Measurements from ENCODE around the gene COX11. TPM values are rescaled to one million over a fixed set of nuclear protein-coding genes. Genes with fewer than 3 reads are reported as not detected.

COX11 gene
- total RNA-seq, 1 experiment from 2014 or later = 79.6 TPM

DNA sequence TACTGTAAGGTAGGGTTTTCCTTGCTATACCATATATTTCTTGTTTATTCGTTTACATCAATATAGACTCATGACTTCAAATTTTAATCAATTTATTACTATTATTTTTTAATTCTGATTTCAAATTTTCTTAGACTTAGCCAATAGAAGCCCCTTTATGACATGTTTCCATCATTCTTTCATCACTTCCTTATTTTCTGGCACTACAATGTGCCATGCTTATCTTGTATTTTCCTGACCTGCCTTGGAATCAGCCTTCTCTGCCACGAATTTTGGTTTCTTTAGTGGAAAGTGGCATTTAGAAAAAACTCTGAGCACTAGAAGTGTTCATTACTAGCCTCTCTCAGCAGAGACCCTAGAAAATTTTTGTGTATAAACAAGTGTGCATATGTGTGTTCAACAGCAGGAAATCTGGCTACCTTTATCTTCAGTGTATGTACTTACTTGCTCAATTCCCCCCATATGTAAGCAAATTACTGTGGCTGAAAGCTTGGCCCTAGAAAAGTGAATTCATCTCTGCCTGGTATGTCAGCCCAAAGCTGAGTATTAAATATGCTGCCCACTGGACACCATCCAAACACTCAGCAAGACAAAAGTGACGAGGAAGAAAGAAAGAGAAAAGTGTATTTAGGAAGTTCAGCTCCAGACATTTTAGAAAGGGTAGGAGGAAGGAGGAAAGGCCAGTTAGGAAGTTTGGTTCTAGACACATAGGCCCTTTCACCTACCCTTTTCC is 4.1 kb upstream of the COX11 start:
- Histone ChIP-seq H3K27me3 (no peaks in the 10 kb centered on the region), H3K36me3 (no peaks in the 10 kb centered on the region)
- no peak for DNase-seq

DNA sequence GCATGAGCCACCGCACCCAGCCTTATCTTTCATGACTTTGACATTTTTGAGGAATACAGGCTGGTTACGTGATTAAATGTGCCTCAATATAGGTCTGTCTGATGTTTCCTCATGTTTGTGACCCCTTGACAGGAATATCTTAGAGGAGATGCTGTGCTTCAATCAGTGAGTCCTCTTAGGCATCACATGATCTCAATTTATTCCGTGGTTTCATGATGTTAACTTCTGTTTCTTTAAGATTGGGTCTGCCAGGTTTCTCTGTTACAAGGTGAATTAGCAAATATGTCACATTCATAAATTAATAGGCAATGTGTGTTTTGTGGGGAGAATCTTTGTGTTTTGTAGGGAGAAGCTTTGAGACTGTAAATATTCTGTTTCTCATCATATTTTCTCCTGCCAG is 3.4 kb upstream of the COX11 start:
- H3K27me3 ChIP-seq = no peaks in the 10 kb centered on the region
- H3K36me3 ChIP-seq = no peaks in the 10 kb centered on the region
- H3K9me3 ChIP-seq = no peaks in the 10 kb centered on the region
- no peak for DNase-seq
- no peak overlapping the region for H3K4me3 ChIP-seq

More for the DNA sequence above, 4.1 kb upstream of the COX11 start:
- H3K4me3 ChIP-seq = no peak overlapping the region
- H3K9me3 ChIP-seq = no peaks in the 10 kb centered on the region

DNA sequence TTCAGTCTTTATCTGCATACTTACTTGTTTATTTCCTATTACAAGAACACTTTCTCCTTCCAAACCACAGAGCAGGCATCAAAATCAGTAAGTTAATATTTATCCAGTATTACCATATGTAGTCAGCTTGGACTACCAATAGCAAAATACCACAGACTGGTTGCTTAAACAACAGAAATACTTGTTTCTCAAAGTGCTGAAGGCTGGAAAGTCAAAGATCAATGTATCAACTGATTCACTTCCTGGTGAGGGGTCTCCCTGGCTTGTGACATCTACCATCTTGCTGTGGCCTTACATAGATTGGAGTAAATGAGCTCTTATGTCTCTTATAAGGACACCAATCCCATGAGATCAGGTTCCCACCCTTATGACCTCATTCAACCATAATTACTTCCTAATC is 2.7 kb upstream of the COX11 start:
- H3K4me3 ChIP-seq = no peak overlapping the region
- no peak for DNase-seq
- peaks cover 5% of the 10 kb centered on the region for H3K36me3 ChIP-seq
- no peaks in the 10 kb centered on the region for H3K27me3 ChIP-seq
- no peaks in the 10 kb centered on the region for H3K9me3 ChIP-seq

DNA sequence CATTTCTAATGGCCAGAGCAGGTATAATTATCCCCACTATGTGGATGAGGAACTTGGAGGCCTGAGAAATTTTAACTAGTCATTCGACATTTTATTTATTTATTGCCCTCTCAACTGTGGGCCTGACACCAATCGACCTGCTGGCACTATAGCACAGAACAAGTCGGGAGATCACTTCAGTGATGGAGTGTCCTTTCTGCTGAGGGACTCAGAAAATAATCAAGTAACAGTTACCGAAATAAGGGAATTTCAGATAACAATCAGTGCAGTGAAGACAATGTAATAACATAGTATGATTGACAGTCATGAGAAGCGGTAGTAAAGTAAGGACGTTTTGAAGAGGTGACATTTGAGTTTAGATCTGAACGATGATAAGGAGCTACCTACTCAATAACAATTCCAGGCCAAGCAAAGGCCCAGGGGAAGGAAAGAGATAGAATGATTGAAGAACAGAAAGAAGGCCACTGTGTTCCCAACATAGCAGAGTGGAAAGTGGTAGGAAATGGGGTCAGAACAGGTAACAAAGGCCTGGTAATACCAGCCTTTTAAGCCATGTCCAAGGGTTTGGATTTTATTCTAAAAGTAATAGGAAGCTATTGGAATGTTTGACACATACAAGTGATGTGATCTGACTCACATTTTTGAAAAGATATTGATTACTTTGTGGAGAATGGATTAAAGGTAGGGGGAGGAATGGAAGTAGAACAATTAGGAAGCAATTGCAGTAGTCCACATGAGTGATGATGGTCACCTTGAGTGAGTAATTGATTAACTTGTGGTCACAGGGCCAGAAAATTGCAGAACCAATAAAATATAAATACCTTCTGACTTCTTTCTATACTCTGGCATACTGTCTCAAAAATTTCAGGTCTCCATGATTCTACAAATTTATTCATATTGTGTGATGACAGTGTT is 1.5 kb upstream of the COX11 start:
- Histone ChIP-seq H3K36me3 (peaks cover 14% of the 10 kb centered on the region), H3K4me3 (peak overlapping the region; percentile 85), H3K9me3 (no peaks in the 10 kb centered on the region), H3K27me3 (no peaks in the 10 kb centered on the region)
- no peak for DNase-seq

DNA sequence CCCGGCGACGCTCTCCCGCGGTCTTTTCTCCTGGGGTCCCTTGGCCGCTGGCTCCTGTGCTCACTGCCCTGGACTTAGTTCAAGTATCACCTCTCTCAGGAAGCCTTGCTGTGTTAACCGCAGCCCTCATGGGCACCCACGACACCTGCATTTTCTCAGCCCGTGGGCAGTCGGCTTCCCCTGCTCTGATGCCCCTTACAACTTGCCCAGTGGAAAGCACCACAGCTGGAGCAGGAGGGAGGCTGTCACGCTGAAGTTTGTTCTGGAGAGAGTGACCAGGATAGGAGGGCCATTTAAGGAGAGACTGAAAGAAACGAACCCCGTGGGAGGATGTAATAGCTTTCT is 506 bp upstream of the COX11 start:
- Histone ChIP-seq H3K36me3 (peaks cover 24% of the 10 kb centered on the region), H3K9me3 (no peaks in the 10 kb centered on the region), H3K27me3 (no peaks in the 10 kb centered on the region), H3K4me3 (peak overlapping the region; percentile 85)
- no peak for DNase-seq

DNA sequence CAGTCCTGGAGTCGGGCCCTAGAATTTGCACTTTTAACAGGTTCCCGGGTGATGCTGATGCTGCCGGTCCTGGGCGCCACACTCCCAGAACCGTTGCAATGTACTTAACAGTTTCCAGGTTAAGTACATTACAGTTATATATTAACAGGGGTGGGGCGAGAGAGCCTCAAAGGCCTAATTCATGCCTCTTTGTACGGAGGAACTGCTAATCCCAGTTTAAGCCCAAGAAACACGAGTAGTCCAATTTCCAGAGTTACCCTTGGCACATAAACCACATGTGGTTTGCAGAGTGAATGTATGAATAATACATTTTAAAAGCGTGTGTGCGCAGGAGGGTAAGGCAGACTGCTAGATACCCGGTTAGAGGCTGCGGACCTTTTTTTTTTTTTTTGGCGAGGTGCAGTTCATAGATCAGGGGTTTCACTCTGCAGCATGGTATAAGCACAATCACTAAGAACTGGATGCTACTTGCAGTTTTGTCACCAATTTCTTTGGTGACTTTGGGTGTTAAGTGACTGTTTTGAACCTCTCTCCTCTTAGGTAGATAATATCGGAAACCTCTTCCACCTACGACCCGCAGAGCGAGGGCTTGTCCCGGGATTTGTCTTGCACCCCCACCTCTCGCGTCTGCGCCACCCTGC is 713 bp downstream of the COX11 start:
- H3K4me3 ChIP-seq = peak overlapping the region; percentile 85
- no peaks in the 10 kb centered on the region for H3K9me3 ChIP-seq
- no peaks in the 10 kb centered on the region for H3K27me3 ChIP-seq
- DNase-seq = peak; percentile 18
- peaks cover 36% of the 10 kb centered on the region for H3K36me3 ChIP-seq

DNA sequence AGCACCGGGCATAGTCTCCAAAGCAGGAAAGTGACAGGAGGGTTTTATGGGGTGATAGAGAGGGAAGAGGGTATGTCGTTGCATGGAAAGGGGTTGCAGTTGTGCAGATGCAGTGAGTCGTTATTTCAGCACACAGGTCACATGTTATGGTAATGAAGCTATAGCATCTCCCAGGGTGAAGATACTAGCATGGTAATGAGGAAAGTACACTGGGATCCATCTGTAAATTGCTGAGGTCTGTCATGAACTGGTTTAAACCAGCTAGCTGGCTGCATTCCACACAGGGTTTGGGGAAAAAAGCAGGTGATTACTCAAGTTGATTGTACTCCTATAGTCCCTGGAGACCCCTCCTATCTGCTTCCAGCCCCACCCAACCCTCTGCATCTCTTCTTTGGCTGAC is 11.7 kb downstream of the COX11 start:
- peaks cover 63% of the 10 kb centered on the region for H3K36me3 ChIP-seq
- DNase-seq = no peak
- no peak overlapping the region for H3K4me3 ChIP-seq
- H3K27me3 ChIP-seq = no peaks in the 10 kb centered on the region
- no peaks in the 10 kb centered on the region for H3K9me3 ChIP-seq

DNA sequence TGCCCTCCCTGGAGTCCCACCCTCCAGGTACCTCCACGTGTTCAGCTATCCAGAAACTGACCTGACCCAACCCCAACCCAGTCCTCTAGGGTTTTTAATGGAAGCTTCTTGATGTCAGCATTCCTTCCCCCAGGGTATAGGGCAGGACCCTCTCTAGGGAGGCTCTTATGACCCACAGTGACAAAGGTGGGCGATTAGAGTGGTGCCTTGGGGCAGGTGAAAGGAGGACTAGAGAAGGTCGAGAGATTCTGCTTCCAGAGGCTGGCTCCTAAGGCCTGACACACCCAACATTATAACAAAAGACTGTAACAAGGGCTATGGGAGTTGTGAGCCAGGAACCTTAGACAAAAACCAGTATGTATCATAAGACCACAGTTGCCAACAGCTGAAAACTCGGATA is 17.2 kb downstream of the COX11 start:
- Histone ChIP-seq H3K4me3 (no peak overlapping the region), H3K27me3 (no peaks in the 10 kb centered on the region), H3K36me3 (peaks cover 47% of the 10 kb centered on the region), H3K9me3 (no peaks in the 10 kb centered on the region)
- no peak for DNase-seq

DNA sequence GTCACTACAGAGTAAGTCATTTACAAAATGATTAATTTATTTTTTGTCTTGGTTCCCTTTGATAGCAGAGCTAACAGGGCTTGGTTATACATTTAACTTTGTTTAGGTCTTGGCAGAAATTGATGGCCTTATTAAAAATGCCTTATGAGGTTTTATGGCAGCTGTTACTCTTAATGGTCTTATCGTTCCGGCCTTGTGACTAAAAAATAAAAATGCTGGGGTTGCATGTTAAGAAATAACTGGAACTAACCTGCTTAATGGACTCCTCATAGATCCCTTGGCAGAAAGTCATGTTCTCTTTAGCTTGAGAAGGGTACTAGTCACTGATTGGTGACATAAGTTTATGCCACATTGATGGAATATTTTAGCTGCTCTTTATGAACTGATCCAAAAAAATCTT is 18.3 kb downstream of the COX11 start:
- Histone ChIP-seq H3K27me3 (no peaks in the 10 kb centered on the region), H3K36me3 (peaks cover 41% of the 10 kb centered on the region), H3K4me3 (no peak overlapping the region), H3K9me3 (no peaks in the 10 kb centered on the region)
- DNase-seq = no peak

DNA sequence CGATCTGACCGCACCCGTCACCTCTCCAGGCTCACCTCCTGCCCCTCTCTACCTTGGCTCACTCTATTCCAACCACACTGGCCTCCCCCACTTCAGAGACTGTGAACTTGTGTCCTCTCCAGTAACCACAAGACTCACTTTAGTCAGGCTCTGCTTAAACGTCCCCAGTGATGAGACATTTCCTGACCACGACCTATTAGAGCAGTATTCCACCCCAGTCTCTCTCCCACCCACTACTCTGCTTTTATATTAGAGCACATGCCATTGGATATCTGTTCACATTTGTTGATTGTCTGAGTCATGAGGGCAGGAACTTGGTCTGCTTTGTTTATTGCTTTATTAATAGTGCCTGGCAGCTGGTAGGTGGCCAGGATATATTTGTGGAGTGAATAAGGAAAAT is 20.1 kb downstream of the COX11 start:
- H3K4me3 ChIP-seq = no peak overlapping the region
- DNase-seq = peak; percentile 59
- H3K27me3 ChIP-seq = no peaks in the 10 kb centered on the region
- H3K36me3 ChIP-seq = peaks cover 32% of the 10 kb centered on the region
- no peaks in the 10 kb centered on the region for H3K9me3 ChIP-seq

DNA sequence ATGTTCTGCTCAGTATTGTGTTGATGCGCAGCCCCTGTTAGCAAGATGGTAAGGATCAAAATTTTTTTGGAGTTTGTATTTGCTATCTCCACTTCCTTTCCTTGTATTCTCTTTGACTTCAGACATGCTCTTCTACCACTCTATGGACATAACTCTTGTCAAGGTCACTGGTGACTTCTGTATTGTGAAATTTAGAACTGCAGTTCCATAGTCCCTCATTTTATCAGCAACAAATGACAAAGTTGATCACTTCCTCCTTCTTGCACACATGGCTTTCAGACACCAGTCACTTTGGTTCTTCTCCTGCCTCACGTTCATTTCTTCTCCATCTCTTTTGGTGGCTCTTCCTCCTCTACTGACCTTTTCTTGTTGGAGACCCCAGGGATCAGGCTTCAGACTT is 21.1 kb downstream of the COX11 start:
- no peak overlapping the region for H3K4me3 ChIP-seq
- H3K36me3 ChIP-seq = peaks cover 32% of the 10 kb centered on the region
- DNase-seq = no peak
- no peaks in the 10 kb centered on the region for H3K9me3 ChIP-seq
- H3K27me3 ChIP-seq = no peaks in the 10 kb centered on the region

DNA sequence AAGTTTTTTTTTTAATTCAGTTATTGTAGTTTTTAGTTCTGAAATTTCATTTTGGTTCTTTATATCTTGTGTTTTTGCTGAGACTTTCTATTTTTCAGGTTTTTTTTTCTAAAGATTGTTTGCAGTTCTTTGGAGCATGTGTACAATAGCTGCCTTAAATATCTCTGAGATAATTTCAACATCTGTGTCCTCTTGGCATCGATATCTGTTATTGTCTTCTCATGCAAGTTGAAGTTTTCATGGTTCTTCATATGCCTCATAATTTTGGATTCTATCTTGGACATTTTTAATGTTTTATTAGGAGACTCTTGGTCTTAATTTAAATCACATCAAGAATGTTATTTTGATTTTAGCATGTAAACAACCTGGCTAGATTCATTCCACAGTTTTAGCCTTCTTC is 22.8 kb downstream of the COX11 start:
- Histone ChIP-seq H3K27me3 (no peaks in the 10 kb centered on the region), H3K9me3 (no peaks in the 10 kb centered on the region), H3K36me3 (peaks cover 27% of the 10 kb centered on the region), H3K4me3 (no peak overlapping the region)
- no peak for DNase-seq

DNA sequence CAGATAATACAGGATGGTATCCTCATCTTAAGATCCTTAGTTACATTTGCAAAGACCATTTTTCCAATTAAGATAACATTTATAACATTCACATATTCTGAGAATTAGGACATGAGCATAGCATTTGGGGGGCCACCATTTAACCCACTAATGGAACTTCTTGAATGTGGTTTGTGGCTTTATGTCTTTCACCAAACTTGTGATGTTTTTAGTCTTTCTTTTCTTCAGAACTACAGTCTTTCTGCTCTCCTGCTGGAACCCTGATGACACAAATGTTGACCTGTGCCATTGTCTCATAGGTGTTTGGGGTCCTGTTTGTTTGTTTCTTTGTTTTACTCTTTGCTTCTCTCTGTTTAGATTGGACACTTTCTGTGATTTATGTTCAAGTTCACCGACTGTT is 23.2 kb downstream of the COX11 start:
- Histone ChIP-seq H3K9me3 (no peaks in the 10 kb centered on the region), H3K27me3 (no peaks in the 10 kb centered on the region)
- no peak for DNase-seq

DNA sequence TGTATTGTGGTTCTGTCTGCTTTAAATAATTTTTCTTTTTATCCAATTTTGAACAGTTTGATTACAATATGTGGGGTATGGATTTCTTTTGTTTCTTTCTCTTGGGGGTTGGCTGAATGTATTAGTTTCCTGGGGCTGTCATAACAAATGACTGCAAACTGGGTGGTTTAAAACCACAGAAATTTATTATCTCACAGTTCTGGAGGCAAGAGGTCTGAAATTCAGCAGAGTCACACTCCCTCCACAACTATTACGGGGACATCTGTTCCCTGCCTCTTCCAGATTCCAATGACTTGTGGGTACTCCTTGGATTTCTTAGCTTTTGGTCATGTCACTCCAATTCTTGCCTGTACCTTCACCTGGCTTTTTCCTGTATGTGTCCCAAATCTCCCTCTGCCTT is 23.7 kb downstream of the COX11 start:
- Histone ChIP-seq H3K4me3 (no peak overlapping the region), H3K36me3 (peaks cover 23% of the 10 kb centered on the region), H3K9me3 (no peaks in the 10 kb centered on the region), H3K27me3 (no peaks in the 10 kb centered on the region)
- no peak for DNase-seq

More for the DNA sequence above, 23.2 kb downstream of the COX11 start:
- H3K4me3 ChIP-seq = no peak overlapping the region
- H3K36me3 ChIP-seq = peaks cover 23% of the 10 kb centered on the region

DNA sequence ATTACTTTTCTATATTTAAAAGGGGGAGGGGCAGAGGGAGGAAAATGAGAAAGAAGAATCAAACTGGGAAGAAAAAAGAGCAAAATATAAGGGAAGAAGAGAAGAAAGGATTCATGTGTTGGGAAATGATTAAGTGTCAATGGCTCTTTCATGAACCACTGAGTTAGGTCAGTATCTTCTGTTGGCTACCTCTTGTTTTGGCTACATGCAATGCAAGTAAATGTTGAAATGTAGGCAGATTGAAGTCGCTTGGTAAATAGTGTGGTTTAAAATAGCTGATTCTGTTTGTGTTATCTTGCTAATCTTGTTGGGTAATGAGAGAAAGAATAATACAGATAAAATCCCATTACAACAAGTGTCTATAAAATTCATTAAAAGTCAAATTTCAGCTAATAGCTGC is 27.2 kb downstream of the COX11 start:
- H3K36me3 ChIP-seq = peaks cover 26% of the 10 kb centered on the region
- DNase-seq = no peak

DNA sequence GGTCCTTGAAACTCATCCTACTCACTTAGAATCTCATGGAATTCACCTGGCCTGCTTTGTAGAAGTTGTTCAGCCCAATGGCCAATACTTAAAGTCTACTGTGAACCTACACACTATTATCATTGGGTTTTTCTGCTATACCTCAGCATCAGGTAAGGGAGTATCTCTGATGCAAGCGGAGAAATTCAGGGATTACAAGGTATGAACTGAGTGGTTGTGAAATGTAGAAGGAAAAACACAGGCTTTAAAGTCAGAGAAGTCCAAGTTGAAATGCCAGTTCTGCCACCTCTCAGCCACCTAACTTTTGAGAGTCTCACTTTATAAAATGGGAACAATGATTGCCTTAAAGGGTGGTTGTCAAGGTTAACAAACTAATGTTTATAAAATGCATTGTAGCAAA is 31.0 kb downstream of the COX11 start:
- H3K27me3 ChIP-seq = no peaks in the 10 kb centered on the region
- no peak overlapping the region for H3K4me3 ChIP-seq
- peaks cover 49% of the 10 kb centered on the region for H3K36me3 ChIP-seq

More for the DNA sequence above, 27.2 kb downstream of the COX11 start:
- Histone ChIP-seq H3K4me3 (no peak overlapping the region), H3K9me3 (no peaks in the 10 kb centered on the region), H3K27me3 (no peaks in the 10 kb centered on the region)

DNA sequence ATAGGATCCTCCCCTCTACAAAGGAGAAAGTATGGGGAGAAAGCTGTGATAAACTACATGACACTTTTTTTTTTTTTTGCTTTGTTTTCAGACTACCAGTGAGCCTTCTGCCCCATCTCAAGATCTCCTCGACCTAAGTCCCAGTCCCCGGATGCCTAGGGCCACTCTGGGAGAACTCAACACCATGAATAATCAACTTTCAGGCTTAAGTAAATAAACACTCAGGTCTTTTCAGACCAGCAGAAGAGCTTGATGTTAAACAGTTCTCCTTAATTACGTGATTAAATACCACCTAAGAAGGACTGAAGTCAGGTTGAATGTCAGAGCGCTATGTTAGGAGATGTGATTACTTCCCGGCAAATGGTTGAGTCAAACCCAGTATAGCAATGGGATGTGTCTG is 31.4 kb downstream of the COX11 start:
- Histone ChIP-seq H3K27me3 (no peaks in the 10 kb centered on the region), H3K36me3 (peaks cover 49% of the 10 kb centered on the region), H3K4me3 (no peak overlapping the region), H3K9me3 (no peaks in the 10 kb centered on the region)
- no peak for DNase-seq

More for the DNA sequence above, 31.0 kb downstream of the COX11 start:
- no peaks in the 10 kb centered on the region for H3K9me3 ChIP-seq
- DNase-seq = no peak

Measured in MG63 (cell line).